MCF 10A (cell line): ENCODE measurements around the gene CACNA2D3. TPM values are rescaled to one million over a fixed set of nuclear protein-coding genes. Genes with fewer than 3 reads are reported as not detected.

ENCODE experiments used
- BruUV-seq: library from RNA; stranded (reverse); fragments of 400-500 nt; replicated peaks from 2 replicates; lab custom pipeline; 2021; lab: Mats Ljungman, UMichigan
- CTCF ChIA-PET: fragments of 300-600 bp; sonication (Branson Sonifier 250); formaldehyde crosslinking; extraction: SDS; loops from one replicate; lab custom pipeline; 2021; ENCODE audit warnings: antibody characterized with exemption, inconsistent platforms; lab: Yijun Ruan, JAX
- POLR2A ChIA-PET: fragments of 300-600, 350-650 bp; sonication (Branson Sonifier 250); formaldehyde crosslinking; extraction: SDS; loops from one replicate; lab custom pipeline; 2020; ENCODE audit warnings: antibody characterized with exemption, inconsistent platforms; lab: Yijun Ruan, JAX
- DNase-seq: peaks from one replicate; pipeline ENCODE4 v3.0.0-alpha.2; 2018; ENCODE audit not compliant: unreplicated experiment
- H3K27ac Mint-ChIP-seq: one replicate; pipeline ENCODE4 v1.8.0; 2022; ENCODE audit warnings: mild to moderate bottlenecking, low read depth, mixed read lengths; ENCODE audit not compliant: unreplicated experiment
- H3K27me3 Mint-ChIP-seq: one replicate; pipeline ENCODE4 v1.8.0; 2022; ENCODE audit warnings: mixed read lengths; ENCODE audit not compliant: insufficient read depth, unreplicated experiment
- H3K36me3 Mint-ChIP-seq: one replicate; pipeline ENCODE4 v1.8.0; 2022; ENCODE audit warnings: mild to moderate bottlenecking, moderate library complexity, mixed read lengths; ENCODE audit not compliant: insufficient read depth, unreplicated experiment
- H3K4me1 Mint-ChIP-seq: one replicate; pipeline ENCODE4 v1.8.0; 2022; ENCODE audit warnings: mixed read lengths; ENCODE audit not compliant: insufficient read depth, unreplicated experiment
- H3K4me3 Mint-ChIP-seq: one replicate; pipeline ENCODE4 v1.8.0; 2022; ENCODE audit warnings: mild to moderate bottlenecking, moderate library complexity, mixed read lengths; ENCODE audit not compliant: unreplicated experiment
- H3K9me3 Mint-ChIP-seq: one replicate; pipeline ENCODE4 v1.8.0; 2022; ENCODE audit warnings: mixed read lengths; ENCODE audit not compliant: unreplicated experiment
- intact Hi-C: fragments of 100-400 bp; cut with micrococcal nuclease; formaldehyde crosslinking; loops from 2 replicates; pipeline ENCODE4 v1.14.1; 2022
- total RNA-seq: library from RNA; stranded (reverse); gene quantifications from 2 replicates; pipeline ENCODE4 v1.2.3, GENCODE V29; 2022
- TF ChIP-seq, protein P1 (sequence below): fragments of 200-600 bp; IDR thresholded peaks from one replicate; pipeline ENCODE4 v1.8.0; 2022; ENCODE audit warnings: antibody characterized with exemption, mild to moderate bottlenecking; ENCODE audit not compliant: unreplicated experiment

The CACNA2D3 gene
- total RNA-seq, 1 experiment from 2014 or later = 2.3 TPM

DNA sequence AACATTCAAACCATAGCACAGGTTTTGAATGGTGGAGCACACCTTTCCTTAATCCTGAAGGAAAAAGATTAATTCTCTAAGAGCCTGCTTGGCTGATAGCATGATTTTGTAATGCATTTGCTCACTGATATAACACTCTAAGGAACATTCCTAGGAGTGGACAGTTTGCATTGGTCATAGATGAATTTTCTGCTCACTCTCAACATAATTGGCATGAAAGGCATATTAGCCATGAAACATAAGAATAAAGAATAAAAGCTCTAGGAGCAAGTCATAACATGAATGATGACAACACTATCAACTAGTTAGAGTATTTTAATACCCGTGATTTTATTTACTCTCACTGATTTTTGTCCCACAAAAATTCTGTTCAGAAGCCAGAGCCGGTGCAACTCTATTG, 839.8 kb downstream of the CACNA2D3 start:
- no peaks in the 10 kb centered on the region for H3K9me3 Mint-ChIP-seq

DNA sequence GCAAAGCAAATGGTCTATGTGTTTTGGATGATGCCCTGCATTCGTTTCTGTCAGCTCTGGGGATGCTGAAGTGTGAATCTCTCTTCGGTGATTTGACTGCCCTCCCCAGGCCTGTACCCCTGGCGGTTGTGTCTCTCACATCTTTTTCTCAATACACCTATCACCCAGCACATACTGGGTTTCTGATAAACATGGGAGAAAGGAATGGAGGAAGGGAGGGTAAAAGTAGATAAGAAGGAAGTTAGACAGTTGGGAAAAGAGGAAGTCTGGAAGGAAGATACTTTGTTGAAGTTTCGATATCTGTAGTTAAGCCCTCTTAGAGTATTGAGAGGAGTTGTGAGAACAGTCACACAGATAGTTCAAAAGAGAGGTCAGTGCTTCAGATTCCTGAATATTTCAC, 841.3 kb downstream of the CACNA2D3 start:
- H3K4me3 Mint-ChIP-seq = no peak overlapping the region
- CTCF ChIA-PET = interaction anchor here (0.5 to 0.6 kb wide), 3 partner anchors 14 to 42 kb away, joined by 3 read pairs; no protein-coding TSS in a partner anchor

More for the DNA sequence above, 839.8 kb downstream of the CACNA2D3 start:
- no peak for DNase-seq
- BruUV-seq = no TSS peak
- H3K27me3 Mint-ChIP-seq = no peaks in the 10 kb centered on the region
- H3K36me3 Mint-ChIP-seq = no peaks in the 10 kb centered on the region
- H3K4me1 Mint-ChIP-seq = peaks cover 13% of the 10 kb centered on the region
- H3K27ac Mint-ChIP-seq = peak overlapping the region; percentile 59
- CTCF ChIA-PET = no interaction called here
- POLR2A ChIA-PET = interaction anchor here (0.5 to 1.0 kb wide), 4 partner anchors 9 to 103 kb away, joined by 3 to 7 read pairs (median 3); no protein-coding TSS in a partner anchor
- TF ChIP-seq, protein P1, sequence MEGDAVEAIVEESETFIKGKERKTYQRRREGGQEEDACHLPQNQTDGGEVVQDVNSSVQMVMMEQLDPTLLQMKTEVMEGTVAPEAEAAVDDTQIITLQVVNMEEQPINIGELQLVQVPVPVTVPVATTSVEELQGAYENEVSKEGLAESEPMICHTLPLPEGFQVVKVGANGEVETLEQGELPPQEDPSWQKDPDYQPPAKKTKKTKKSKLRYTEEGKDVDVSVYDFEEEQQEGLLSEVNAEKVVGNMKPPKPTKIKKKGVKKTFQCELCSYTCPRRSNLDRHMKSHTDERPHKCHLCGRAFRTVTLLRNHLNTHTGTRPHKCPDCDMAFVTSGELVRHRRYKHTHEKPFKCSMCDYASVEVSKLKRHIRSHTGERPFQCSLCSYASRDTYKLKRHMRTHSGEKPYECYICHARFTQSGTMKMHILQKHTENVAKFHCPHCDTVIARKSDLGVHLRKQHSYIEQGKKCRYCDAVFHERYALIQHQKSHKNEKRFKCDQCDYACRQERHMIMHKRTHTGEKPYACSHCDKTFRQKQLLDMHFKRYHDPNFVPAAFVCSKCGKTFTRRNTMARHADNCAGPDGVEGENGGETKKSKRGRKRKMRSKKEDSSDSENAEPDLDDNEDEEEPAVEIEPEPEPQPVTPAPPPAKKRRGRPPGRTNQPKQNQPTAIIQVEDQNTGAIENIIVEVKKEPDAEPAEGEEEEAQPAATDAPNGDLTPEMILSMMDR = no peak
- H3K4me3 Mint-ChIP-seq = no peak overlapping the region
- intact Hi-C loops = no loop called here

DNA sequence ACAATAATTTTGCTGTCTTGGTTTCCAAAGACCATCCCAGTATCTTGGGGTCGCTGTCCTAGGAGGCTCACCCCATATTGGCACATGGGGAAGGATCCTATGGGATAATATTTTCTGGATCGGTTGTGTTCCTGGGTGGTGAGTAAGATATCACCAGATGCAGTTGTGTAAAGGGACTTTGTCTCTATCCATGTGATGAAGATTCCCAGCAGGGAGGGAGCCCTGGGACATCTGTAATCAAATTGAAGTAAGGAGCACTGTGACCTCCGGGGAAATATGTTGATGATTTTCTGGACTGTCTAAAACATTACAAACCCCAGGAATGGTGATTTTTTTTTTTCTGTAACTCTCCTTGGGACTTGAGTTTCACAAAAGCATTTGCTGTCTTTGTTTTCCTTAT, 841.7 kb downstream of the CACNA2D3 start:
- ChIA-PET POLR2A (no interaction called here), CTCF (interaction anchor here (0.5 to 1.4 kb wide), 2 partner anchors 19 to 42 kb away, joined by 3 to 5 read pairs; no protein-coding TSS in a partner anchor)
- Mint-ChIP-seq H3K36me3 (no peaks in the 10 kb centered on the region), H3K4me3 (no peak overlapping the region), H3K27ac (peak overlapping the region; percentile 46), H3K27me3 (no peaks in the 10 kb centered on the region), H3K9me3 (no peaks in the 10 kb centered on the region), H3K4me1 (peaks cover 9% of the 10 kb centered on the region)
- intact Hi-C loops = no loop called here
- no TSS peak for BruUV-seq
- TF ChIP-seq, protein P1 = no peak
- DNase-seq = no peak

More for the DNA sequence above, 841.3 kb downstream of the CACNA2D3 start:
- Mint-ChIP-seq H3K27ac (peak overlapping the region; percentile 46), H3K4me1 (peaks cover 9% of the 10 kb centered on the region), H3K27me3 (no peaks in the 10 kb centered on the region), H3K9me3 (no peaks in the 10 kb centered on the region), H3K36me3 (no peaks in the 10 kb centered on the region)
- intact Hi-C loops = no loop called here
- POLR2A ChIA-PET = no interaction called here
- TF ChIP-seq, protein P1 = no peak
- BruUV-seq = no TSS peak
- no peak for DNase-seq

DNA sequence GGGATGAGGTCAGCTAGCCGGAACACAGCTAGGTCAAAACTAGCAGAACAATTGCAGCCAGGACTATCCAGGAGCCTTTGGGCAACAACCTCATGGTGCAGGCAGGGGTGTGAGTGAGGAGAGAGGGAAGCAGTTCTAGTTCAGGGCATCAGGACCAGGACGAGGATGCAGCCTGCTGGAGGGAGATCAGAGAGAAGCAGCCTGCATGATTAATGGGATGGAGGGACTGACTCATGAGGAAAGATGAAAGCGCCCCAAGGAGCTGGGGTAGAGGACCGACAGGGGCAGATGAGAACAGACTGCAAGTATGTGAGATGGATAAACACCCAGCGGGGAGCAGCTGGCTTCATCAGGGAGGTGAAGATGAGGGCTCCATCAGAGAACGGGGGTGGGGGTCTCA, 843.4 kb downstream of the CACNA2D3 start:
- H3K36me3 Mint-ChIP-seq = peaks cover 6% of the 10 kb centered on the region
- POLR2A ChIA-PET = no interaction called here
- no peak for DNase-seq
- BruUV-seq = no TSS peak
- no peak overlapping the region for H3K4me3 Mint-ChIP-seq
- peaks cover 12% of the 10 kb centered on the region for H3K4me1 Mint-ChIP-seq
- intact Hi-C loops = no loop called here
- TF ChIP-seq, protein P1 = no peak
- peak overlapping the region; percentile 13 for H3K27ac Mint-ChIP-seq
- H3K27me3 Mint-ChIP-seq = no peaks in the 10 kb centered on the region
- H3K9me3 Mint-ChIP-seq = no peaks in the 10 kb centered on the region
- CTCF ChIA-PET = interaction anchor here (0.7 to 1.4 kb wide), 3 partner anchors 18 to 93 kb away, joined by 3 to 5 read pairs (median 3); no protein-coding TSS in a partner anchor
